GM12878 (cell line): ENCODE measurements around the gene PHF1. TPM values are rescaled to one million over a fixed set of nuclear protein-coding genes. Genes with fewer than 3 reads are reported as not detected.

ENCODE experiments used
- ATAC-seq: fragments of 200-7000 bp; cut with Tn5 transposase; 3 replicates; pipeline ENCODE4 v1.9.1; 2020; ENCODE audit warnings: mild to moderate bottlenecking, moderate library complexity
- BruUV-seq: library from RNA; stranded (reverse); fragments of 400-500 nt; replicated peaks from 2 replicates; lab custom pipeline; 2021; lab: Mats Ljungman, UMichigan
- CTCF ChIA-PET: fragments of 300-600 bp; sonication (Branson Sonifier 250); formaldehyde crosslinking; extraction: SDS; loops from one replicate; lab custom pipeline; 2021; ENCODE audit warnings: inconsistent platforms; lab: Yijun Ruan, JAX
- POLR2A ChIA-PET: fragments of 350-600 bp; formaldehyde crosslinking; extraction: SDS; loops from one replicate; lab custom pipeline; 2021; ENCODE audit warnings: inconsistent platforms; lab: Charles Lee
- RAD21 ChIA-PET: fragments of 300-600 bp; sonication (Branson Sonifier 250); formaldehyde crosslinking; loops from one replicate; lab custom pipeline; 2023; ENCODE audit warnings: antibody characterized with exemption; ENCODE audit not compliant: unreplicated experiment; lab: Charles Lee
- SMC1A ChIA-PET: fragments of 300-600 bp; sonication (Branson Sonifier 250); formaldehyde crosslinking; loops from one replicate; lab custom pipeline; 2023; ENCODE audit not compliant: unreplicated experiment, uncharacterized antibody; lab: Charles Lee
- DNase-seq: peaks from one replicate; pipeline ENCODE4 v3.0.0-alpha.2; 2011; ENCODE audit warnings: low read depth, low spot score
- FAIRE-seq: peaks from 3 replicates; lab custom pipeline; 2011; peaks lifted over from hg19 to GRCh38; lab: Jason Lieb, UNC
- H2AFZ ChIP-seq: 2 replicates; pipeline ENCODE4 v1.6.0; 2011; ENCODE audit warnings: low read depth, low read length, control low read depth; ENCODE audit not compliant: control insufficient read depth
- H3K27ac ChIP-seq: 2 replicates; pipeline ENCODE4 v1.5.1; 2011; ENCODE audit warnings: control low read depth; ENCODE audit not compliant: control insufficient read depth, insufficient read depth
- H3K27me3 ChIP-seq, 2 experiments: replicated peaks in 1 of 2; 2 replicates each; pipeline versions ENCODE4 v1.6.0 to v1.6.1; 2011; ENCODE audit warnings: low read length in 1 of 2; ENCODE audit not compliant: control insufficient read depth in 2 of 2, insufficient read depth in 2 of 2
- H3K36me3 ChIP-seq, 2 experiments: 2 replicates each; pipeline ENCODE4 v1.5.1; 2011; ENCODE audit warnings: low read length in 1 of 2; ENCODE audit not compliant: control insufficient read depth in 2 of 2, insufficient read depth in 2 of 2
- H3K4me1 ChIP-seq: 2 replicates; pipeline ENCODE4 v1.6.1; 2011; ENCODE audit warnings: mild to moderate bottlenecking, low read length, moderate library complexity, mixed read lengths; ENCODE audit not compliant: control insufficient read depth, insufficient read depth
- H3K4me2 ChIP-seq: 2 replicates; pipeline ENCODE4 v1.6.0; 2011; ENCODE audit warnings: control low read depth; ENCODE audit not compliant: control insufficient read depth, insufficient read depth
- H3K4me3 ChIP-seq: fragments of 200-600 bp; sonication (generic); 2 replicates; pipeline ENCODE4 v1.5.1; 2016
- H3K79me2 ChIP-seq: 2 replicates; pipeline ENCODE4 v1.6.0; 2011; ENCODE audit warnings: low read length; ENCODE audit not compliant: control insufficient read depth, insufficient read depth
- H3K9ac ChIP-seq: 2 replicates; pipeline ENCODE4 v1.8.0; 2011; ENCODE audit warnings: low read length, control low read depth, mixed read lengths; ENCODE audit not compliant: control insufficient read depth, insufficient read depth
- H3K9me3 ChIP-seq: replicated peaks from 3 replicates; pipeline ENCODE4 v1.5.1; 2011; ENCODE audit warnings: mild to moderate bottlenecking, low read length; ENCODE audit not compliant: control insufficient read depth, insufficient read depth
- H4K20me1 ChIP-seq: 2 replicates; pipeline ENCODE4 v1.6.0; 2011; ENCODE audit not compliant: control insufficient read depth, insufficient read depth
- ATF7 ChIP-seq: fragments of 450-650 bp; IDR thresholded peaks from 2 replicates; pipeline ENCODE4 v1.6.1; 2016; ENCODE audit warnings: low read depth, mild to moderate bottlenecking
- BCLAF1 ChIP-seq: fragments of 450-650 bp; IDR thresholded peaks from 2 replicates; pipeline ENCODE4 v1.6.1; 2017; ENCODE audit warnings: antibody characterized with exemption, mild to moderate bottlenecking, moderate library complexity
- BMI1 ChIP-seq: fragments of 450-650 bp; IDR thresholded peaks from 2 replicates; pipeline ENCODE4 v1.6.1; 2016; ENCODE audit warnings: mild to moderate bottlenecking, moderate library complexity, borderline replicate concordance
- FOXK2 ChIP-seq: fragments of 450-650 bp; IDR thresholded peaks from 2 replicates; pipeline ENCODE4 v1.6.1; 2017; ENCODE audit warnings: mild to moderate bottlenecking, moderate library complexity
- HDAC2 ChIP-seq: fragments of 200-600 bp; sonication (generic); IDR thresholded peaks from 2 replicates; pipeline ENCODE4 v1.6.1; 2017
- LARP7 ChIP-seq: fragments of 450-650 bp; IDR thresholded peaks from 2 replicates; pipeline ENCODE4 v1.6.1; 2017; ENCODE audit warnings: mild to moderate bottlenecking
- MEF2A ChIP-seq: IDR thresholded peaks from 2 replicates; pipeline ENCODE4 v1.6.1; 2011; ENCODE audit warnings: low read depth, mild to moderate bottlenecking, low read length, moderate library complexity; ENCODE audit not compliant: insufficient read depth
- NBN ChIP-seq: fragments of 450-650 bp; IDR thresholded peaks from 2 replicates; pipeline ENCODE4 v1.6.1; 2016
- PKNOX1 ChIP-seq: fragments of 450-650 bp; IDR thresholded peaks from 2 replicates; pipeline ENCODE4 v1.6.1; 2016; ENCODE audit warnings: mild to moderate bottlenecking
- RAD21 ChIP-seq: IDR thresholded peaks from 2 replicates; pipeline ENCODE4 v1.6.1; 2011; ENCODE audit warnings: mild to moderate bottlenecking, low read depth, low read length, moderate library complexity; ENCODE audit not compliant: insufficient read depth
- REST ChIP-seq: IDR thresholded peaks from 2 replicates; pipeline ENCODE4 v1.6.1; 2012; ENCODE audit warnings: mild to moderate bottlenecking, low read depth, low read length
- RUNX3 ChIP-seq: IDR thresholded peaks from 2 replicates; pipeline ENCODE4 v1.6.1; 2012; ENCODE audit warnings: low read length, inconsistent platforms
- SMARCA5 ChIP-seq: fragments of 450-650 bp; IDR thresholded peaks from 2 replicates; pipeline ENCODE4 v1.6.1; 2017; ENCODE audit warnings: mild to moderate bottlenecking
- ZNF622 ChIP-seq: fragments of 450-650 bp; IDR thresholded peaks from 2 replicates; pipeline ENCODE4 v1.6.1; 2017; ENCODE audit warnings: mild to moderate bottlenecking, inconsistent platforms
- WGBS: methylation state at CpG from one replicate; pipeline ENCODE4 v1.1.6; 2016; ENCODE audit warnings: low lambda C conversion rate; ENCODE audit not compliant: insufficient replicate concordance, insufficient coverage; ENCODE audit errors: missing lambda C conversion rate; 5-methylcytosine and 5-hydroxymethylcytosine counted together
- in situ Hi-C: fragments of 300-500 bp; cut with MboI; formaldehyde crosslinking; loops from 9 replicates; pipeline ENCODE4 v1.14.3; 2018; ENCODE audit warnings: mixed read lengths
- intact Hi-C: fragments of 100-400 bp; cut with micrococcal nuclease; formaldehyde crosslinking; loops from one replicate; pipeline ENCODE4 v1.14.2; 2022; ENCODE audit not compliant: unreplicated experiment
- polyA plus RNA-seq, 11 experiments: library from polyadenylated mRNA; depleted of rRNA in 4 of 11; unstranded in 6 of 11; stranded (reverse) in 5 of 11; fragments of >200 nt; fragmentation: Nextera tagmentation in 4 of 11; fragmentation: Illumina TruSeq in 1 of 11; extraction: Ambion mirVana in 4 of 11; extraction: Trizol in 1 of 11; gene quantifications; 1 replicate in 1 of 11; 2 replicates in 10 of 11; pipeline versions ENCODE4 v1.2.1 to v1.2.3, GENCODE V29; 2011 to 2016; ENCODE audit warnings: inconsistent platforms in 2 of 11, missing spikeins in 2 of 11, low read depth in 1 of 11
- total RNA-seq, 4 experiments: library from RNA; depleted of rRNA in 3 of 4; stranded (reverse); fragments of >200 nt in 3 of 4; fragmentation: Illumina TruSeq in 1 of 4; extraction: Trizol in 1 of 4; gene quantifications; 2 replicates each; pipeline versions ENCODE4 v1.2.1 to v1.2.3, GENCODE V29; 2013 to 2021
- TF ChIP-seq, protein P1 (sequence below): IDR thresholded peaks from 2 replicates; pipeline ENCODE4 v1.6.1; 2011; ENCODE audit warnings: low read depth, mild to moderate bottlenecking, low read length, moderate library complexity, borderline replicate concordance; ENCODE audit errors: extremely low read depth

The PHF1 gene
- total and polyA plus RNA-seq, 10 of the 15 experiments (the other 5 are each of a cell fraction or from before 2014, with no cell fraction given) = 1.3 to 17.8 (median 6.2) TPM

DNA sequence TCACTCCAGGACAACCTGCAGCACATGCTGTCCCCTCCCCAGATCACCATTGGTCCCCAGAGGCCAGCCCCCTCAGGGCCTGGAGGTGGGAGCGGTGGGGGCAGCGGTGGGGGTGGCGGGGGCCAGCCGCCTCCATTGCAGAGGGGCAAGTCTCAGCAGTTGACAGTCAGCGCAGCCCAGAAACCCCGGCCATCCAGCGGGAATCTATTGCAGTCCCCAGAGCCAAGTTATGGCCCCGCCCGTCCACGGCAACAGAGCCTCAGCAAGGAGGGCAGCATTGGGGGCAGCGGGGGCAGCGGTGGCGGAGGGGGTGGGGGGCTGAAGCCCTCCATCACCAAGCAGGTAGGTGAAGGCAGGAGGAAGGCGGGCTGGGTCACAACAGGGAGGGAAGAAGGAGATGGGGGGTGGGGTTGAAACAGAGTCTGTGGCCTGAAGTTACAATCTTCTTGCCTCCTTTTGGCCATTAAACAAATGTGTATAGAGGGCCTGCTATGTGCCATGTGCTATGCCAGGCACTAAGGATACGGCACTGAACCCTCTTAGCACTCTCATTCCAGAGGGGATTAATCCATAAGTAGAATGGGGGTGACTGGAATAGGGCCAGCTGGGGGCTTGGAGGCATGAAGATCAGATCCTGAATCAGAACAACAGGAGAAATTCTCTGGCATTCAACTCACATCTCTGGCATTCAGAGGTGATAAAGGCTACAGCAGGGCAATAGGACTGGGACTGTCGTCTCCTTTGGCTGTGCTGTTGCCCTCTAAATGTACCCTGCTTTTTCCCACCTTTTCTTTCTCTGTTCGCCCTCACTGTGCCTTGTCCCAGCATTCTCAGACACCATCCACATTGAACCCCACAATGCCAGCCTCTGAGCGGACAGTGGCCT, 33.0 kb downstream of the PHF1 start (continued):
- no peak for TF ChIP-seq MEF2A
- TF ChIP-seq PKNOX1 = no peak
- no peak for TF ChIP-seq NBN
- no peak for TF ChIP-seq SMARCA5
- TF ChIP-seq BMI1 = no peak
- no peak for TF ChIP-seq LARP7

GRCh38 chr6:33445119-33445603, 34.3 kb downstream of the PHF1 start:
- TF ChIP-seq RUNX3 (no peak), NBN (no peak), ZNF622 (no peak), HDAC2 (no peak), FOXK2 (no peak), ATF7 (no peak), RAD21 (no peak), BCLAF1 (no peak), REST (no peak)
- TF ChIP-seq, protein P1, sequence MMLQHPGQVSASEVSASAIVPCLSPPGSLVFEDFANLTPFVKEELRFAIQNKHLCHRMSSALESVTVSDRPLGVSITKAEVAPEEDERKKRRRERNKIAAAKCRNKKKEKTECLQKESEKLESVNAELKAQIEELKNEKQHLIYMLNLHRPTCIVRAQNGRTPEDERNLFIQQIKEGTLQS = no peak
- Histone ChIP-seq H3K27me3 (no peaks in the 10 kb centered on the region), H3K4me2 (no peak overlapping the region), H4K20me1 (no peaks in the 10 kb centered on the region; the same call in 1 of the 2 replicates), H2AFZ (no peak overlapping the region), H3K4me1 (no peaks in the 10 kb centered on the region), H3K79me2 (no peaks in the 10 kb centered on the region), H3K27ac (no peak overlapping the region), H3K9ac (no peak overlapping the region), H3K4me3 (no peak overlapping the region), H3K36me3 (peaks cover 2 to 9% of the 10 kb centered on the region in 2 experiments; a peak in 3 of 4 replicates), H3K9me3 (no peaks in the 10 kb centered on the region)
- in situ Hi-C loops = no loop called here
- ChIA-PET CTCF (interaction anchor here (0.7 kb wide), 1 partner anchor 10 kb away, joined by 4 read pairs; the partner anchor contains the start of gene ZBTB9), POLR2A (interaction anchor here (1.3 kb wide), 1 partner anchor 15 kb away, joined by 3 read pairs; no protein-coding TSS in a partner anchor), RAD21 (no interaction called here), SMC1A (no interaction called here)
- FAIRE-seq (no peak), DNase-seq (no peak), ATAC-seq (no peak)
- BruUV-seq = no TSS peak
- 42% methylated on average over 3 of the region's 3 CpGs for WGBS
- intact Hi-C loops = no loop called here
